Right cardiac atrium (tissue), 5 donors: Measurements from ENCODE around the gene OR52N5. TPM values are rescaled to one million over a fixed set of nuclear protein-coding genes. Genes with fewer than 3 reads are reported as not detected.

ENCODE experiments used
- ATAC-seq, 2 donors: fragments of 200-7000 bp; cut with Tn5 transposase; one replicate each; pipeline versions ENCODE4 v1.8.0 to v1.9.1; 2020; ENCODE audit warnings: moderate library complexity in 2 of 2, mild to moderate bottlenecking in 1 of 2
- DNase-seq, 3 donors: peaks; one replicate each; pipeline ENCODE4 v3.0.0-alpha.2; 2020
- H3K27ac ChIP-seq: one replicate; pipeline ENCODE4 v1.5.1; 2013; ENCODE audit warnings: mild to moderate bottlenecking, low read length, control low read depth, moderate library complexity
- H3K27me3 ChIP-seq: one replicate; pipeline ENCODE4 v1.6.1; 2013; ENCODE audit not compliant: control insufficient read depth, insufficient read depth
- H3K4me1 ChIP-seq: one replicate; pipeline ENCODE4 v1.6.1; 2013; ENCODE audit warnings: low read length; ENCODE audit not compliant: control insufficient read depth, insufficient read depth
- H3K4me3 ChIP-seq: one replicate; pipeline ENCODE4 v1.5.1; 2013; ENCODE audit warnings: low read length, control low read depth
- H3K9me3 ChIP-seq: one replicate; pipeline ENCODE4 v1.6.1; 2013; ENCODE audit warnings: low read length; ENCODE audit not compliant: control insufficient read depth
- WGBS: extraction: QIAGEN DNeasy Blood & Tissue Kit; methylation state at CpG from one replicate; pipeline ENCODE4 v1.1.7; 2013; 5-methylcytosine and 5-hydroxymethylcytosine counted together
- intact Hi-C, 4 donors: fragments of 100-400 bp; cut with DNase I; formaldehyde crosslinking; loops; one replicate each; pipeline versions ENCODE4 v1.11.0 to v1.14.0; 2022 to 2023
- long read RNA-seq, 4 donors: library from polyadenylated mRNA; unstranded; transcript quantifications; one replicate each; pipeline ENCODE4 v2.0.0, GENCODE V29; 2020 to 2021
- polyA plus RNA-seq: library from polyadenylated mRNA; stranded (reverse); fragments of 200-250 nt; gene quantifications from one replicate; pipeline ENCODE4 v1.2.3, GENCODE V29; 2013
- total RNA-seq, 4 donors: library from RNA; stranded (reverse); fragmentation: NEBNext Ultra II Directional; extraction: Animal tissue kit (Norgen Biotek cat#: 25700); gene quantifications; one replicate each; pipeline ENCODE4 v1.2.1, GENCODE V29; 2021
- donor health status: healthy with polysubstance abuse.
- donor health status: DM: no; HTN: yes; CAD: no.
- donor health status: DM: no; HTN: no; CAD: no.
- donor health status: DM: no; HTN: yes; CAD: no; lungs with severe emphysema.
- donor health status: DM: yes; HTN: yes; CAD: no.

Gene OR52N5
- not detected for total RNA-seq
- polyA plus RNA-seq, result not detected
- long read RNA-seq, donor 1, result 0 reads
- long read RNA-seq, donor 2, result 0 reads
- long read RNA-seq, donor 3, result 0 reads
- long read RNA-seq, donor 4, result 0 reads

DNA sequence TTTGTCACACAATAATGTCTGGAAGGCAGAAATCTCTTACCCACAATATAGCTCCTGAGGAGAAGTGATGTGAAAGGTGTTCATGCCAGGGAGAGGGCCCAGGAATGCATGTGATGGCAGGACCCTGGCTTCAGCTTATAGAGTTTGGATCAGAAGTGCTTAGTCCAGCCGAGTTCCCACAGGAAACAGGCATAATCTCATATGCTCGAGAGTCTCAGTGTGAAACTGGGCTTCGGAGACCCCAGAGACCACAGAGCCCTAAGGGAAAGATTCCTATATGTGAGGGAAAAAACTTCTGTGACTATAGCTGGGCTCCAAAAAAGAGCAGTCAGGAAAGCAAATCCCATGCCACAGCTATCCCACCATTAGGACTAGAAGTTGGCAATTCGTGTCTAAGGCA lies at the start of gene OR52N5:
Gene OR52N5, minus strand, starts transcription at position 101 of the 400 bp plus-strand sequence. CDS start 4,721 bp downstream, outside the sequence.
- intact Hi-C loops, result no loop called here
- DNase-seq, result no peak
- H3K27ac ChIP-seq, result no peak within 1 kb of the TSS
- no peak within 1 kb of the TSS for H3K4me3 ChIP-seq
- no peaks in the 10 kb centered on the region for H3K27me3 ChIP-seq
- H3K4me1 ChIP-seq, result no peaks in the 10 kb centered on the region
- 38% methylated on average over 4 of the region's 4 CpGs for WGBS
- ATAC-seq, result no peak
- H3K9me3 ChIP-seq, result no peaks in the 10 kb centered on the region

DNA sequence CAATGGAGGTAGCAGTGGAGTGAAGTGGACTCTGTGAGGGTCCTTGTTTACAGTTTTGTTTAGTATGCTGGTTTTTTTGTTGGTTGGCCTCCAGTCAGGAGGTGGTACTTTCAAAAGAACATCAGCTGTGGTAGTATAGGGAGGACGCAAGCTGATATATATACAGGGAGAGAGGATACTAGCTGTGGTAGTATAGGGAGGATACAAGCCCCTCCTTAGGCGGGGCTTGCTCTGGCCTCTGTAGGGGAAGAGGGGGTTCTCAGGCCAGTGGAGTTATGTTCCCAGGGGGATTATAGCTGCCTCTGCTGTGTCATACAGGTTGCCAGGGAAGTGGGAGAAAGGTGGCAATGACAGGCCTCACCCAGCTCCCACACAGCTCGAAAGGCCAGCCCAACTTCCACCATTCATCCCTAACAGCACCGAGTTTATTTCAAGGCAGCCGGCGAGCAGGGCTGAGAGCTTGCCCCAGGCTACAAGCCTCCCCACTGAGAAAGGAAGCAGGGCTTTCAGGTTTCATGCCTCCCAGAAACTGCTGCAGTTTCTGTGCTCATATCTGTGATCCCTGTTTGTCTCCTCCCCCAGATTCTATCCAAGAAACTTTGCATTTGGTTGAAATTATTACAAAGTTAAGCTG lies 48.2 kb upstream of the OR52N5 start:
- 79% methylated on average over 6 of the region's 6 CpGs for WGBS
- Histone ChIP-seq H3K27me3 (no peaks in the 10 kb centered on the region), H3K4me1 (no peaks in the 10 kb centered on the region), H3K4me3 (no peak overlapping the region), H3K27ac (no peak overlapping the region), H3K9me3 (no peaks in the 10 kb centered on the region)
- ATAC-seq (no peak), DNase-seq (no peak)
- intact Hi-C loops, result no loop called here

DNA sequence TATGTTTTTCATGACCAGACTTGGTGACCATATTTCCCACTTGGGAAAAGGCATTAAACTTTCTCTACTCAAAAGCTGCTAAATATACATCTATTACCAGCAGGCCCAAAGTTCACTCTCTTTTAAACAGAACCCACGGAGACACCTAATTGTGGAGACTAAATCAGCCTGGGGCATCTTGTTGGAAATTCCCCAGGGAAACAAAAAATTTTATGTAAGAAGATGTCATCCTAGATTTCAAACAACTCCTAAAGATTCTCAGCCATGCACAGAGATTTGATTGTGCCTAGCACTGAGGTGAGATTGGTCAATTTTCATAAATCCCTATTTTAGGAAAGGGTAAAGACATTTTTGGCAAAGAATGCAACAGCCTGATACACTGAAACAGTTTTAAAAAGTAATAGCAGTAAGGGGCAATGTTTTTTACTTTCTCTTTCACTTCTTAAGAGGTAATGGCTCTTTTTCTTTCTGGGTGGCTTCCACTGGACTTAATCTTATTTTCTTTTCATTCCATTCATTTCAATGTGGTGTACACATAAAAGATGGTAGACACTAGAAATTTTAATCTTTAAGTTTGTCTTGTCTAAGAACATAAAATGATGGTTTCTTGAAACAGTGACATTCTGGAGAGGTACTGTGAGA lies 35.2 kb upstream of the OR52N5 start:
- H3K4me3 ChIP-seq, result no peak overlapping the region
- no peak overlapping the region for H3K27ac ChIP-seq
- ATAC-seq (no peak), DNase-seq (no peak)
- intact Hi-C loops, result no loop called here
- no peaks in the 10 kb centered on the region for H3K4me1 ChIP-seq
- H3K27me3 ChIP-seq, result no peaks in the 10 kb centered on the region
- 41% methylated on average over 1 of the region's 1 CpG for WGBS
- H3K9me3 ChIP-seq, result no peaks in the 10 kb centered on the region

DNA sequence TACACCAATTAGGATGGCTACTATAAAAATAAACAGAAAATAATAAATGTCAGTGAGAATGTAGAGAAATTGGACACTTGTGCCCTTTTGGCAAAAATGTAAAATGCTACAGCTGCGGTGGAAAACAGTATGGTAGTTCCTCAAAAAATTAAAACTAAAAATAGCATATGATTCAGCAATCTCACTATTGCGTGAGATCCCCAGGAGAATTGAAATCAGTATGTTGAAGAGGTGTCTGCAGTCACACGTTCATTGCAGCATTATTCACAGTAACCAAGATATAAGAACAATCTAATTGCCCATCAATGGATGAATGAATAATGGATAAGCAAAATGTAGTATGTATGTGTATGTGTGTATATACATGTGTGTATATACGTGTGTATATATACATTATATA lies 32.4 kb upstream of the OR52N5 start:
- H3K4me3 ChIP-seq, result no peak overlapping the region
- no peak for DNase-seq
- no peaks in the 10 kb centered on the region for H3K4me1 ChIP-seq
- intact Hi-C loops, result no loop called here
- H3K27me3 ChIP-seq, result no peaks in the 10 kb centered on the region
- H3K9me3 ChIP-seq, result no peaks in the 10 kb centered on the region
- H3K27ac ChIP-seq, result no peak overlapping the region
- no peak for ATAC-seq
- 29% methylated on average over 4 of the region's 4 CpGs for WGBS

DNA sequence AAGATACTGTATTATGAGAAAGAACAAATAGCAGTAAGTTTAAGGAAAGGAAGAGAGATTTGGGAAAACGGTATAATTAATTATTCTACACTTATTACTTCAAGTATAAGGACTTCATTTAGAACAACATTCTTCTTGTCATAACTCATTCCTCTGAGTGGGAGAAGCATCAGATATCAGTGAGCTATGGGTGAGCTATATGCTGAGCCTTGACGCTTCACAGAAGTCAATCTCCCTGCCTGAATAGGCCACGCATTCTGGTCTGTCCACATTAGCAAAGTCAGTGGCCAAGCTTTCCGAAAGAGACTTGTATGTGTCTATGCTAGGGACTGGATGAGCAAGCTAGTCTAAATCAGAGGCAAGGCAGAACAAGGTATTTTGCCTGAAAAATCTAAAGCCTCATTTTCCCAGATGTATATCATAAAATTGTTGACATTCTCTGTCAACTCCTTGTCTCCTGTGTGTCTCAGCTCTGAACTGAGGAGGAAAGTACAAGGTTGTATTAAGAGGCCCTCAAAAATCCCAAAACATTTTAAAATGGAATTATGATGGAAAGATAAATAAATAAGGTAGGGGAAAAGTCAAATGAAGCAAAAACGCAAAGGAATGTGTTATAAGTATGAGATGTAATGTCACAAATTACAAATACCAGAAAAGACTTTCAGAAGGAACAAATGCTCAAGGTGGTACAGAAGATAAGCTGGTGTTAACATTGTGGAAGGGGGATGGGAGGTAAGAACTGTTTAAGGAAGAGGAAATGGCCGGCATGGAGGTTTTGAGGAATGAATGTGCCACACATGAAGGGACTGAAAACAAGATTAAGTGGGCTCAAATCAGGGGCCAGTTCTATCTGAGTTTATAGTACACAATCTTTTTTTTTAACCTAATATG lies 27.0 kb upstream of the OR52N5 start:
- intact Hi-C loops, result loop anchor here in 3 of 4 donors (2.0 to 10.0 kb wide), 5 partner anchors 205 to 688 kb away; no protein-coding TSS in a partner anchor
- ATAC-seq, result no peak
- H3K4me1 ChIP-seq, result no peaks in the 10 kb centered on the region
- DNase-seq, result no peak
- H3K9me3 ChIP-seq, result no peaks in the 10 kb centered on the region
- no peak overlapping the region for H3K27ac ChIP-seq
- no peaks in the 10 kb centered on the region for H3K27me3 ChIP-seq
- 66% methylated on average over 6 of the region's 6 CpGs for WGBS
- no peak overlapping the region for H3K4me3 ChIP-seq

DNA sequence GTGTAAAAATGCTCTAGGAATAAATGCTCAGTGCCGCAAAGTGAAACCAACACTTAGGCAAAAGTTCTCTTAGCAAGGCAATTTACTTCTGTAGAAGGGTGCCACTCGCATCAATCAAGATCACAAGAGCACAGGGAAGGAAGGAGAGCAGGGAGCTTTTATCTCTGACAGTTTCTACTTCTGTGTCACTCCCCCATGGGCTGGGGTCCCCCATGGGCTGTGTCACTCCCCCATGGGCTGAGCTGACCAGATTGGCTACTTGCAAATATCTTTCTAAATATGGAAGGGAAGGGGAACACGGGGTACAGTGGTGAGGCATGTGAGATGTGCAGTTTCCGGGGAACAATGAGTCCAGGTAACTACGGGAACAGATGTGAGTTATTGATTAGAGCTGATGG lies 26.0 kb upstream of the OR52N5 start:
- H3K4me3 ChIP-seq, result peak overlapping the region; percentile 57
- 43% methylated on average over 5 of the region's 5 CpGs for WGBS
- DNase-seq (no peak), ATAC-seq (no peak)
- H3K4me1 ChIP-seq, result no peaks in the 10 kb centered on the region
- H3K27me3 ChIP-seq, result no peaks in the 10 kb centered on the region
- no peaks in the 10 kb centered on the region for H3K9me3 ChIP-seq
- H3K27ac ChIP-seq, result no peak overlapping the region
- intact Hi-C loops, result loop anchor here in 3 of 4 donors (2.0 to 10.0 kb wide), 5 partner anchors 204 to 687 kb away; no protein-coding TSS in a partner anchor

DNA sequence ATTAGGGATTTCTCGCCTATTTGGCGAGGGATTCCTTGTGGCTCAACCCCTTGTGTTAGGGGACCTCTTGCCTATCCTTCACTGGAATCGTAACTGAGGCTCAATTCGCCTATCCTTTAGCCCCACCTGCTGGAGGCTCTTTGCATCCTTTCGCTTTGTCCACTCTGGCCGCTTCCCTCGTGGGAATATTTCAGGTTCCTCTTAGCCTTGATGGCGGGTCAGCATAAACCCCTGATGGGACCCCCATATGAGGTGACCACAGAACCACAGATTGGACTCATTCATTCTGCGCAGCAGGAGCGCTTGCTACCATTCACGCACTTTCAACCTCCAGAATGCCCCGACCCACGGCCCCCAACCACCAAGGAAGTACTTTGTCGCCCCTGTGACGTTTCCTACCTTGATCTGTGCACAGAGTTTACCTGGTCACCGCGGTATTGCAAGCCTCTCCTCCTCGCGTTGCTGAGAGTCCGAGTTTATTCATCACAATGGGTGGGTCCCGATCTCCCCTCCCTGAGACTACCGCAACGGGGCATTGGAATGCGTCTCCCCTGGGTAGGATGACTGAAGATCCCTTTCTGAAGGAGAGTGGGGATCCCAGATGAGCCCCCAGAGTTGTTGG lies 25.5 kb upstream of the OR52N5 start, which contains the start of gene OR52N2:
Gene OR52N2, plus strand, starts transcription at position 425 of the 622 bp plus-strand sequence. CDS start 11,412 bp downstream, outside the sequence.
- H3K4me3 ChIP-seq, result peak within 1 kb of the TSS; percentile 57
- 6% methylated on average over 24 of the region's 24 CpGs for WGBS

DNA sequence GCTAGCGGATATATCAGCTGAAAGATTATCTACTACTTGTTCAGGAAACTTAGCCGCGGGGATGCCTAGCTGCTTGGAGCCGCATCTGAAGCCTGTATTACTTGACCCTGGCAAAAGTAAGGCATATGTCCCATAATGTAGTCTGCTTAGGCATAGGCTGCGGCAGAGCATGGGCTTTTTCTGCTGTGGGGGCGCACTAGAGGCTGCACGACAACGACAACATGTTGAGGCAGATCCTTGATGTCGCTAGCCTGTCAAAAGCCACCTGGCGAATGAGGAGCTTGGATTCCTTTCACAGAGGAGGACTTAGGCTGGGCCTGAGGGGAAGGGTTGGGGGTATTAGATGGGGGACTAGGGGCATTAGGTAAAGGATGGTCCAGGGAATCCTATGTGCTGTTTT lies 24.4 kb upstream of the OR52N5 start:
- DNase-seq (peak in 1 of 3 donors; percentile 40), ATAC-seq (no peak)
- H3K27ac ChIP-seq, result no peak overlapping the region
- intact Hi-C loops, result loop anchor here in 2 of 4 donors (5.0 to 10.0 kb wide), 4 partner anchors 203 to 685 kb away; no protein-coding TSS in a partner anchor
- no peaks in the 10 kb centered on the region for H3K4me1 ChIP-seq
- no peaks in the 10 kb centered on the region for H3K9me3 ChIP-seq
- no peaks in the 10 kb centered on the region for H3K27me3 ChIP-seq
- H3K4me3 ChIP-seq, result no peak overlapping the region
- 51% methylated on average over 10 of the region's 10 CpGs for WGBS

More for the DNA sequence above, 25.5 kb upstream of the OR52N5 start, which contains the start of gene OR52N2:
- H3K27ac ChIP-seq, result no peak within 1 kb of the TSS
- peak; percentile 65 to 82 (median 73) for DNase-seq
- no peaks in the 10 kb centered on the region for H3K27me3 ChIP-seq
- no peaks in the 10 kb centered on the region for H3K9me3 ChIP-seq
- no peaks in the 10 kb centered on the region for H3K4me1 ChIP-seq
- peak; percentile 92 to 94 for ATAC-seq
- intact Hi-C loops, result loop anchor here in 3 of 4 donors (2.0 to 10.0 kb wide), 5 partner anchors 204 to 686 kb away; no protein-coding TSS in a partner anchor

DNA sequence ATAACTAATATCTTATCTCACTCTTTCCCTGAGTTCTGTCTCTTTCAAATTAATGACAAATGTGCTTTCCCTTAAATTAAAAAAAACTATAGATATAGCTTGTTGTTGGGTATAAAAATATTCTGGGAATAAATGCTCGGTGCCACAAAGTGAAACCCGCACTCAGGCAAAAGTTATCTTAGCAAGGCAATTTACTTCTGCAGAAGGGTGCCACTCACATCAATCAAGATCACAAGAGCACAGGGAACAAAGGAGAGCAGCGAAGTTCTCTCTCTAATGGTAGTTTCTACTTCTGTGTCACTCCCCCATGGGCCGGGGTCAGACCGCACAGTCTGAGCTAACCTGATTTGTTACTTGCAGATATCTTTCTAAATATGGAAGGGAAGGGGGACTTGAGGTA lies 20.8 kb upstream of the OR52N5 start:
- H3K27me3 ChIP-seq, result no peaks in the 10 kb centered on the region
- DNase-seq, result no peak
- H3K27ac ChIP-seq, result no peak overlapping the region
- no peak for ATAC-seq
- no peak overlapping the region for H3K4me3 ChIP-seq
- intact Hi-C loops, result loop anchor here in 2 of 4 donors (10.0 kb wide), 2 partner anchors 199 to 679 kb away; no protein-coding TSS in a partner anchor
- no peaks in the 10 kb centered on the region for H3K9me3 ChIP-seq
- no peaks in the 10 kb centered on the region for H3K4me1 ChIP-seq
- 90% methylated on average over 5 of the region's 5 CpGs for WGBS

DNA sequence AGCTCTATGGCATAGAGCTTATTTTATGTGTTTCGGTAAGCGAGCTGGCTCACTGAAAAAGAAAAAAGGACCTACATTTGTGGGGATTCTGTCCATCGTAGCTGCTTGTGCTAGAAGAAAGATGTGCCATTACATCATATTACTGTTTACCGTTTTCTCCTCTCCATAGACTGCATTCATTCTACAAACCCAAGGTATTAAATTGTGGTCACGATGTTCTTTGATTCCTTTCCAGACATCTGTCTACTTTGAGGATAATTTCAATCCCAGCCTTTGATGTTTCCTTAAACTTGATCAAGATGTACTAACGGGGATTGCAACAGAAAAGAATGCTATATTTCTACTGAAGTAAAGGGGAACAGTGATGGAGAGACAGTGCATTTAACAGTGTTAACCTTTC lies 13.4 kb upstream of the OR52N5 start:
- DNase-seq, result no peak
- Histone ChIP-seq H3K9me3 (no peaks in the 10 kb centered on the region), H3K4me3 (no peak overlapping the region), H3K27ac (no peak overlapping the region), H3K27me3 (no peaks in the 10 kb centered on the region), H3K4me1 (no peaks in the 10 kb centered on the region)
- no peak for ATAC-seq
- 83% methylated on average over 6 of the region's 6 CpGs for WGBS
- intact Hi-C loops, result no loop called here
